ENCODE measurements around the gene BMPR1B.
"Not testable (repeated sequence)": the region's sequence is repeated elsewhere in the genome, so short reads cannot be mapped to it uniquely, and the experiment has no call there.

Gene BMPR1B

DNA sequence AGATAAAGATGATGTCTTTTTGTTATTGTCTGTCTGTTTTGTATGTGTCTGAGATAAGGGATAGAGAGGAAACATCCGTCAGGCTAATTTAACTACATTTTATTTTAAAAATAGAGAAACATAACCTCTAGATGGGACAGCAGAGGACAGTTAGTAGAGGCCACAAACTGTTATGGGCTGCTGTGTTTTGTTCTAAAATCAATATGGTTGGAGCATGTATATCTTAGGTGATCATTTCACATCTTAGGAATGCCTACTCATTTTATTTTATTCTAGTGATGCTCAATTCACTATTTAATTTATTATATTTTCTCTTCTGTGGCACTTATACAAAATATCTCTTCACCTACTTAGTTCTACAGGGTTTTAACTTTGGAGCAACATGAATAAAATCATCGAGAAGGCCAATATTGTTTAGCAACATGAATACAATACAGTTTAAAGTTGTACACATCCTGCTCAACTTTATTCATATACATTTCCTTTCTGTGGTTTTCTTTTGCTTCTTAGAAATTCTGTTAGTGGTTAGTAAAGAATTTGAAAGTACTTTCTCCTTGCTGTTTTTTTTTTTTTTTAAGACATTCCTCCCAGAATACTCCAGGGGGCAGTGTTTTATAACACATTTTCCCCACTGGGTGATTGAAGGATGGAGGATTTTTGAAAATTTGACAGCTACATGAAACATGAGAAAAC lies 398.1 kb downstream of the BMPR1B start:
- DNase-seq = no peak

- no peak for DNase-seq
Observed at GRCh38 chr4:95156452-95156765, 398.7 kb downstream of the BMPR1B start.

- DNase-seq = no peak
Observed at GRCh38 chr4:95157596-95157995, 399.8 kb downstream of the BMPR1B start.

DNA sequence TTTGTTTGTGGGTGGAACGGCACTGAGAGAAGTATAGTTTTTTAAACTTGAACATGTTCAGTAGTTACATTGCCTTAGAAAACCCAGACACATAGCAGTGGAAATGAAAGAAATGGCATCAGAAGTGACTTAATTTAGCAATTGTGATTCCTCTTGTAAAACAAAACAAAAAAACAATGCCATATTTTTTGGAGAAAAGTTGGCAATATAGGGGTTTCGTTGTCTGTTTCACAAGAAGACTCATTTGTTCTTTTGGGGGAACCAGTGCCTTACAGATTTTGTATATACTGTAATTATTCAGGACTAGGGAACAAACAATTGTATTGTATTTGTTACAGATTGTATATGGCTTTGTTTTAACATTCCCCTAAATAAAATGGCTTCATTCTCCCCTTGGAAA lies 400.3 kb downstream of the BMPR1B start:
- DNase-seq = no peak

DNA sequence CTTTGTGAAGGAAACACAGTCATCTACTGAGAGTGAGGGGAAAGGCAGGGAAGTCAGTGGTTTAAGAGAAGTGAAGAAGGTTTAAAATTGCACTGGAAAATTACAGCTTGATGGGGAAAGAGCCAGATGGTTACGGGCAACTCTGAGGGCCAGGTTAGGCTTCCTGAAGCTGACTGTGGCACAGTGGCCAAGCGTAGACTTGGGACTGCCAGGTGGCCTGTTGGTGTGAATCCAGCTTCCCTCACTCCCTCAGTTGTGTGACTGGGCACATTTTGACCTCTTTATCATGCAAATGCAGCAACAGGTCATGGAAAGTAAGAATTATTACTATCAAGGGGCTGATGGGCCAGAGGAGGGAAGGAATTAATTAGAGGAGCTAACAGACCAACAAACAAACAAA lies 400.9 kb downstream of the BMPR1B start:
- DNase-seq = no peak

DNA sequence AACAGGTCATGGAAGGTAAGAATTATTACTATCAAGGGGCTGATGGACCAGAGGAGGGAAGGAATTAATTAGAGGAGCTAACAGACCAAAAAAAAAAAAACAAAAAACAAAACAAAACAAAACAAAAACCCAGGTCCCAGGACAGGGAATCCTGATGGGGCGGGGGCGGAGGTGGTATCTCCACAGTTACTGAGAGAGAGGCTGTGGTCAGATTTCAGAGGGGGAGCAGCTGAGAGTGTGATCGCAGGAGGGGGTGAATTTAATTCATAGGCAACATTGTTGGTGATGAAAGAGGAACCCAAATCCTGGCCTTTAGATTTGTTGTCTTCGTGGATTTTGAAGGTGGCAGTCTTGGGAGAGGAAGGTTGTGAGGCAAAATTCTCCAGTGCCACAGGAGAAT lies 401.6 kb downstream of the BMPR1B start:
- no peak for DNase-seq

DNA sequence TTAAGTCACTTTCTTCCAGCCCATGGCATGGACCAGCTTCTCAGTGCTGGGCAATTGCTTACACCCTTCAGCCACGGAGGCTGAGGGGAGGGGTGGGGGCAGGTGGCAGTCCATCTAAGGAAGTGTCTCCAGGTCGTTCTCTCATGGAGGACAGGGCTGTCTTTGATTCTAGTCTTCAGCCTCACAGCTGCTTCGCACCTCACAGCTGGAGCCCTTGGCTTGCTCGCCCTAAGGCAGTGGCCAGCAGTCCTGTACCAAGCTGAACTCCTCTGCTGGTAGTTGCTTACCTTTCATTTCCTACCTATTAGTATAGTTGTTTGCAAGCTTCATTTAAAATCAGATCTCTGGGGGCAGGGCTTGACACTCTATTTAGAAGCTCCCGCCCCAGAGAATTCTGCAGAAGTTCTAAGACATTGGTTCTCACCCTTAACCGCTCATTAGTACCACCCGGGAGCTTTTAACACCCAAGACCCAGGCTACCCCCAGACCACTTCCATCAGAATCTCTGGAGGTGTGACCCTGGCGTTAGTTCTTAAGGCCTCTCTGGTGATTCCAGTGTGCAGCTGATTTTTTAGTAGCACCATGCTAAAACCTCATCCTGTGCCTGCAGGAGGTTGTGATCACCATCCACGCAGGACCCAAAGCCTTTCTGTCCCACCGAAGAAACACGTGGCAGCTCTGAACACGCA lies 404.2 kb downstream of the BMPR1B start:
- DNase-seq = no peak

DNA sequence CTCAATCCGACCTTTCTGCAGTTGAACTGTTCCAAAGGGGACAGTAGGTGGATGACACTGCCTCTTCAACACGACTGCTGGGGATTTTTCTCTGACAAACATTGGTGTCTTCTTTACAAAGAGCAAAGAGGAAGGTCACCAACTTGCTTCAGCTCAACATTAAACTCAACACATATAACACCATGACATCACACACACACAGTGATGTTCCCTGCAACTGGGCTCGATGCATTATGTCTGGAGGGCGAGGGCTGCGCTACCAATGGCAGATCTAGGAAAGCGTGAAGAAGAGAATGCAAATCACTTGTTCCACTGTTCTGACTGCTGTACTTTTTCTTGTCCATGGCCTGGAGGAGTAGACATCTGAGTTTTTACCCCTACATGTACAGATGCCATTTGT lies 405.1 kb downstream of the BMPR1B start:
- no peak for DNase-seq

GRCh38 chr4:95165926-95166524 lies 408.3 kb downstream of the BMPR1B start:
- no peak for DNase-seq

DNA sequence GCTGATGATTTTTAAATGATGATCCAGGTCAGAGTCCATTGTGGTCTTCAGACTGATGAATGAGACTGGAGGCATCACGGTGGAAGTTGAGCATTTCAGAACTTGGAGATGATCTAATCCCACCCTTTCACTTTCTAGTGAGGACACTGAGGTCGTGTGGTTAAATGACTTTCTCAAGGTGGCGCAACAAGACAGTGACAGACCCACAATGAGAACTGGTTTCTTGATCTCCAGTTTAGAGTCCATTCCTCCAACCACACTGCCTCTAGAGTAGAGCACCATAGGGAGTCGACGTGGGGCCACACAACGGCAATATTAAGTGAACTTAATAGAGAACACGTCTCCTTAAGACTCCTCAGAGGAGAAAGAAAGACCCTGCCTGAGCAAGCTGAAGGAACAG lies 410.1 kb downstream of the BMPR1B start:
- no peak for DNase-seq

DNA sequence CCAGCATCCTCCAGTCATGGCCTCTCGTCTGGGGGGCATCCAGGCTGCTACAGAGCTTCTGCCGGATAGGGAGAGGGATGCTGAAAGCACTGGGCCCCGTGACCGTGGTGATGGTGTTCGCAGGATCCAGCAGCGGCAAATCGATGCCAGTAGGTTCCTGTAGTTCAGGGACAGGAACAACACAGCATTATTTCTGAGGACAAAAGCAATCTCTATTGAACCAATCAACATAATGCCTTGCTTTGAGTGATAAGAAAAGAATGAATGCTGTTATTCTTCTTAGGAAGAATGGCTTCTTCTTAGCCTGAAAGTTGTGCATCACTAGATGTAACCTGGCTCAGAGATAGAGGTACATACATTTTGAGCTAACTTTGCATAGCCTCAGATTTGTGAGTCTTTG lies 412.4 kb downstream of the BMPR1B start:
- no peak for DNase-seq

DNA sequence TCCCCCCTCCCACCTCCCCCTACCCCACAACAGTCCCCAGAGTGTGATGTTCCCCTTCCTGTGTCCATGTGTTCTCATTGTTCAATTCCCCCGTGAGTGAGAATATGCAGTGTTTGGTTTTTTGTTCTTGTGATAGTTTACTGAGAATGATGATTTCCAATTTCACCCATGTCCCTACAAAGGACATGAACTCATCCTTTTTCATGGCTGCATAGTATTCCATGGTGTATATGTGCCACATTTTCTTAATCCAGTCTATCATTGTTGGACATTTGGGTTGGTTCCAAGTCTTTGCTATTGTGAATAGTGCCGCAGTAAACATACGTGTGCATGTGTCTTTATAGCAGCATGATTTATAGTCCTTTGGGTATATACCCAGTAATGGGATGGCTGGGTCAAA lies 413.6 kb downstream of the BMPR1B start:
- DNase-seq = not testable (repeated sequence)

DNA sequence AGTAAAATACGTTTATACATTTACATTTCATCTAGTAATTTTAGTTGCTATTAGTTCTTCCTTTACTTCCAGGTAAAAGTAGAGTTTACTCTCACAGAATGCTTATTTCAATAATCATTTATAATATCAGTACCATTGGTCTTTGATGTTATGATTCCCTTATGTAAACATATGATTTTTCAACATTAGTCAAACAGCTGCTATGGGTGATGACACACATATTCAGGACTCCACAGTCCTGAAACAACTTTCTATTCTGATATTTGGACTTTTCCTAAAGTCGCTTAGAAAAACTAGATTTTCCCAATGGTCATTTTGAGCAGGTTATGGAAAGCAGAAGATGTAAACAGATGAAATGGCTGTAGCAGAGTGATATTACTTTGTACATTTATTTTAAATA lies 421.2 kb downstream of the BMPR1B start:
- DNase-seq = no peak

GRCh38 chr4:95180531-95181242 lies 422.9 kb downstream of the BMPR1B start:
- DNase-seq = no peak

GRCh38 chr4:95181243-95181995 lies 423.7 kb downstream of the BMPR1B start:
- DNase-seq = no peak

GRCh38 chr4:95181996-95182306 lies 424.2 kb downstream of the BMPR1B start:
- DNase-seq = no peak

GRCh38 chr4:95183656-95184408 lies 426.1 kb downstream of the BMPR1B start:
- no peak for DNase-seq

DNA sequence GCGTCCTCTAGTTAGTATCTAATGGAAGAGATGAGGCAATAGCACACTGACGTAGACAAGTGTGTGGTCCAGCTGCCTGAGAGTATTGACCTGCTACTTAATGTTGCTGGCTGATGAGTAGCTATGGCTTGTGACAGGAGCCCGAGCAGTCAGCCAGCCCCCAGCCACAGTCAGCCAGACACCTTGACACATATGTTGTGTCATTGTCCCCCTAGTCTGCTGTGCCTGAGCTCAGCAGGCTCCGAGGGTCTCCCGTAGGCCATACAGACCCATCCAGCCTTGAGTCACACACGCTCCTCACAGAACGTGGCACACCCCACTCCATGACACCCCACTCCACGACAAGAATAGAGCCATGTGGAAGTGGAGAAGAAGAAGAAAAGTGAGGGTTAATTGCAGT lies 428.9 kb downstream of the BMPR1B start:
- DNase-seq = no peak

DNA sequence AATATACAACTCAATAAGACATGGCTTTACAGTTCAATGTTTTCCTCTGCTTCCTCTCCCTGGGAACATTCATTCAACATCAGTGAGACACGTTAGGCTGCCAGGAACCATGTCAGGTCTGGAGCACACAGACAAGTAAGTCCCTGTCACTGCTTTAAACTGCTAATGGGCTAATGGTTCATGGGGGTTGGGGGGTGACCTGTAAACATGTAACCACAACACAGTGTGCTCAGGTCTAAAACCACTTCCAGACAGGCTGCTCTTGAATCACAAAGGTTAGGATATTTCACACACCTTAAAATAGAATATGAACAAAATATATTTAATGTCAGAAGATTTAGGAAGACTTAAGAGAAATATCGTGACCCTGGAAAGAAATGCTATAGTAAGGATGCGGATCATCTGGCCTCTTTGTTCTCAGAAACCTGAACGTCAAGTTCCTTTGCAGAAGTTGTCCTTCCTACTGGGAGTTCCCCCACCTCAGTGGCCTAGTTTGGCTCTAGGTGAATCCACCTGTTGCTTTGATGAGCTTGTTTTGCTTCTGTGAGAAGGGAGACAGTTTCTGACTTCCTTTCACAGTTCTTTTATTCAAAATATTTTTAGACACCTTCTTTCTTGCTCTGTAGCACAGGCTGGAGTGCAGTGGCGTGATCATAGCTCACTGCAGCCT lies 431.1 kb downstream of the BMPR1B start:
- no peak for DNase-seq

DNA sequence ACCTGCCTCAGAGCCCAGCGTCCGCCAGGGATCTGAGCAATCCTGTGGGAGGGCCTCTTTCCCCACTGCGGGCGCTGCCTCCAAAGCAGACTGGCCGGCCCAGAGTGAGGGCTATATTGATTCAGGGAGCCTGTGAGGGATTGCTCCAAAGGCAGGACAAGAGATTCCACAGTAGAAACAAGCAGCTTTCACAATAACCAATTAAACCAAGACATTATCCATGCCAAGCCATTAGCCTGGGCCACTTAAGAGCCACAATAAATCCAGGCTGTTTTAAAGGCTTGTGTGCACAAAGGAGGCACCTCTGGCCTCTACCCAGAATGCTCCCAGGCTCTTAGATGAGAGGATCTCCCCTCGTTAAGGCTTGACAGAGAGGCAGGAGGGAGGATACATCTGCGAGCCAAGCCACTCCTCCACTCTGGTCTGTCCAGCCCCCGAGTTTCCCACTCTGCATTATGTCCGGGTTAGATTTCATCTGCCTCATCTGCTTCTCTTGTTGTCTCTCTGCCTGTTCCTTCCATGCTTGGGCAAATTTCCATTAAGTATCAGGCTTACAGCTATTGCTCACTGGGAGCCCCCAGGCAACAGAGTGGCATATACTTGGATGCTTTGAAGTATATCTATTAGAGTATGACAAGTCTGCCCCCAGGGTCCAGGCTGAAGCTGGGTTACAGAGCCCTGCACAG lies 433.1 kb downstream of the BMPR1B start:
- DNase-seq = no peak

GRCh38 chr4:95191537-95191936 lies 433.8 kb downstream of the BMPR1B start:
- no peak for DNase-seq
